KMS-11 (cell line): ENCODE measurements around the gene CHPF2.

Experiments
- H2AFZ ChIP-seq: fragments of 200-600 bp; sonication (generic); 2 replicates; pipeline ENCODE4 v1.6.1; 2016; ENCODE audit warnings: antibody characterized with exemption, mixed run types, low read depth
- H3K27ac ChIP-seq: fragments of 200-600 bp; sonication (generic); 2 replicates; pipeline ENCODE4 v1.6.1; 2016; ENCODE audit warnings: mild to moderate bottlenecking, mixed run types
- H3K27me3 ChIP-seq: fragments of 200-600 bp; sonication (generic); 2 replicates; pipeline ENCODE4 v1.6.1; 2017; ENCODE audit warnings: mild to moderate bottlenecking, low read depth, mixed run types, moderate library complexity; ENCODE audit not compliant: insufficient read depth
- H3K36me3 ChIP-seq: fragments of 200-600 bp; sonication (generic); 2 replicates; pipeline ENCODE4 v1.6.1; 2017; ENCODE audit warnings: mild to moderate bottlenecking, mixed run types; ENCODE audit not compliant: insufficient read depth
- H3K4me1 ChIP-seq: fragments of 200-600 bp; sonication (generic); 2 replicates; pipeline ENCODE4 v1.6.1; 2016; ENCODE audit warnings: mild to moderate bottlenecking, low read depth, mixed run types; ENCODE audit not compliant: poor library complexity, severe bottlenecking
- H3K4me2 ChIP-seq: fragments of 200-600 bp; sonication (generic); 2 replicates; pipeline ENCODE4 v1.7.0; 2016; ENCODE audit warnings: mild to moderate bottlenecking, mixed run types
- H3K4me3 ChIP-seq: fragments of 200-600 bp; sonication (generic); IDR thresholded peaks from 2 replicates; pipeline ENCODE4 v1.6.1; 2017; ENCODE audit warnings: low read depth, low read length, mixed read lengths; ENCODE audit not compliant: insufficient read depth
- H3K79me2 ChIP-seq: fragments of 200-600 bp; sonication (generic); 2 replicates; pipeline ENCODE4 v1.6.1; 2016; ENCODE audit warnings: low read depth, mixed run types; ENCODE audit not compliant: insufficient read depth
- H3K9ac ChIP-seq: fragments of 200-600 bp; sonication (generic); 2 replicates; pipeline ENCODE4 v1.6.1; 2016; ENCODE audit warnings: mild to moderate bottlenecking, mixed run types
- H4K20me1 ChIP-seq: fragments of 200-600 bp; sonication (generic); 2 replicates; pipeline ENCODE4 v1.6.1; 2016; ENCODE audit warnings: mild to moderate bottlenecking, mixed run types; ENCODE audit not compliant: insufficient read depth
- CTCF ChIP-seq: fragments of 200-600 bp; sonication (generic); conservative IDR thresholded peaks from 2 replicates; pipeline ENCODE4 v1.6.1; 2017; ENCODE audit warnings: low read depth, mild to moderate bottlenecking, antibody characterized with exemption, low read length, moderate library complexity, mixed read lengths

CHPF2 gene

DNA sequence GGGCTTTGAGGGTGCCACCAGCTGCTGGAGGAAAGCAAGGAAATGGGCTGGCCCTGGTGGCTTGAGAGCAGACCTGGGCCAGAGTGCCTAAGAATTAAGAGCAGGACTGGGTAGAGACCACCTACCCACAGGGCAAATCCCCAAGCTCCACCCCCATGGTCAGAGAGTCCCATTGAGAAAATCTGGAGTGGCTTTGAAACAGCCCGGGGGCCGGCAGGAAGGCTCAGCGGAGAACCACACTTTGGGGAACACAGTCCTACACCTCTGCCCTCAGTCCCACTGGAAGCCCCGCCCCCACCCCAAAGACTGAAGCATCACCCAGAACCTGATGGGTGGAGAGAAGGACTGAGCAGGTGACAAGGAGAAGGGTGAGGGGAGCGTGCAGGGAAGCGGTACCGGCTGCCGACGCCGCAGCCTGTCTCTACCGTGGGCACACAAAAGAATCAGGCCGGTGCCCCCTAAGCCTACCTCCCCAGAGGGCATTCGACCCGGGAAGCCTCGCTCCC is 12.6 kb downstream of the CHPF2 start:
- H3K79me2 ChIP-seq = no peaks in the 10 kb centered on the region
- H3K4me3 ChIP-seq = no peak overlapping the region
- H3K4me1 ChIP-seq = peaks cover 24% of the 10 kb centered on the region
- no peaks in the 10 kb centered on the region for H4K20me1 ChIP-seq
- peak overlapping the region; percentile 56 for H2AFZ ChIP-seq
- no peak for TF ChIP-seq CTCF
- no peaks in the 10 kb centered on the region for H3K36me3 ChIP-seq
- peaks cover 62% of the 10 kb centered on the region for H3K27me3 ChIP-seq
- peak overlapping the region; percentile 87 for H3K4me2 ChIP-seq
- H3K27ac ChIP-seq = no peak overlapping the region
- no peak overlapping the region for H3K9ac ChIP-seq

- no peaks in the 10 kb centered on the region for H4K20me1 ChIP-seq
- H3K36me3 ChIP-seq = no peaks in the 10 kb centered on the region
- H3K27ac ChIP-seq = no peak overlapping the region
- H3K27me3 ChIP-seq = peaks cover 68% of the 10 kb centered on the region
- H3K4me2 ChIP-seq = peak overlapping the region; percentile 87
- H3K79me2 ChIP-seq = no peaks in the 10 kb centered on the region
- peak overlapping the region; percentile 56 for H2AFZ ChIP-seq
- H3K4me3 ChIP-seq = no peak overlapping the region
- peaks cover 24% of the 10 kb centered on the region for H3K4me1 ChIP-seq
- TF ChIP-seq CTCF = peak; percentile 48
- no peak overlapping the region for H3K9ac ChIP-seq
Measured at GRCh38 chr7:151245360-151246101, 13.2 kb downstream of the CHPF2 start.

DNA sequence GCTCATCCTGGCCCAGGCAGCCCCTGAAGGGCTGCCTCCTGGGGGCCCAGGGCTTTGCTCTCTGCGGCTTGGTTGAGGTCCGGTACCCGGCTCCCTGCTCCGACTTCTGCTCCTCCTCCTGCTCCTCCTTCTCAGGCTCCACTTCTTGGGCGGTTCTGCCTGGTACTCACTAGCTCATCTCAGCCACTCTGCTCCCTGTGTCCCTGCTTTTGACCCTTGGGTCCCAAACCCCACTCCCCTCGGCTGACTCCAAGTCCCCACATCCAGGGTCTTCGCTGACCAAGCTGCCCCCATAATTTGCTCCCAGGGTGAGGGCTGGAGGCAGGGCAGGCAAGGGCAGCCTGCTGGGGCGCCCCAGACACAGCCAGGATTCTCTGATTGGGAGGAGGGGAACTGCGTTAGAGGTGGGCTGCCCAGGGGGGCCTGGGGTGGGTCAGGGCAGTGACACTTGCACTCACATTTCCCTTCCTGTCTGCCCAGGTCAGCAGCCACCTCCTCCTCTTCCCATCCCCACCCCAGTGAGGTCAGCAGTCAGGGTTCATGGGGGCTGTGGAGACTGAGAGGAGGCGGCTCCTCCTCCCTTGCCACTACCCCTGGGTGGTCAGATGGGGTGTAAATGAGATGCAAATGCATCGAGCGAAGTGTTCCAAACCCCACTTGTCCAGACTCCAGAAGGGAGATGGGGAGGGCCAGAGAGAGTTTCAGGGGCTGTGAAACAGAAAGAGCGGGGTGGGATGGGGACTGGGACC is 14.0 kb downstream of the CHPF2 start:
- Histone ChIP-seq H3K27ac (no peak overlapping the region), H3K36me3 (no peaks in the 10 kb centered on the region), H3K4me3 (no peak overlapping the region), H3K79me2 (no peaks in the 10 kb centered on the region), H3K4me2 (no peak overlapping the region), H3K9ac (no peak overlapping the region), H3K27me3 (peaks cover 76% of the 10 kb centered on the region), H4K20me1 (no peaks in the 10 kb centered on the region), H3K4me1 (peaks cover 26% of the 10 kb centered on the region), H2AFZ (no peak overlapping the region)
- TF ChIP-seq CTCF = no peak

- Histone ChIP-seq H3K9ac (no peak overlapping the region), H3K4me1 (peaks cover 28% of the 10 kb centered on the region), H3K79me2 (no peaks in the 10 kb centered on the region), H4K20me1 (no peaks in the 10 kb centered on the region), H3K4me2 (no peak overlapping the region), H2AFZ (no peak overlapping the region), H3K4me3 (no peak overlapping the region), H3K27ac (no peak overlapping the region), H3K27me3 (peaks cover 79% of the 10 kb centered on the region), H3K36me3 (no peaks in the 10 kb centered on the region)
- no peak for TF ChIP-seq CTCF
Measured at GRCh38 chr7:151246851-151247580, 14.7 kb downstream of the CHPF2 start.
